OCI-LY1 (cell line): ENCODE data around the gene POLR3E.

Source experiments
- H2AFZ ChIP-seq: fragments of 200-600 bp; sonication (generic), shearing (Covaris generic); 2 replicates; pipeline ENCODE4 v1.6.0; 2014; ENCODE audit warnings: antibody characterized with exemption, mild to moderate bottlenecking, low read length
- H3F3A ChIP-seq: fragments of 200-600 bp; sonication (generic), shearing (Covaris generic); 2 replicates; pipeline ENCODE4 v1.6.0; 2014; ENCODE audit warnings: mild to moderate bottlenecking, antibody characterized with exemption, low read length, moderate library complexity; ENCODE audit not compliant: insufficient read depth
- H3K27ac ChIP-seq: fragments of 200-600 bp; sonication (generic); 2 replicates; pipeline ENCODE4 v1.5.1; 2014; ENCODE audit warnings: low read length, mixed run types, mild to moderate bottlenecking, low read depth; ENCODE audit not compliant: poor library complexity, severe bottlenecking
- H3K27me3 ChIP-seq: fragments of 200-600 bp; sonication (generic); 2 replicates; pipeline ENCODE4 v1.6.0; 2014; ENCODE audit warnings: antibody characterized with exemption, mild to moderate bottlenecking, low read length, moderate library complexity; ENCODE audit not compliant: insufficient read depth
- H3K36me3 ChIP-seq: fragments of 200-600 bp; sonication (generic); 2 replicates; pipeline ENCODE4 v1.6.1; 2014; ENCODE audit warnings: mild to moderate bottlenecking, antibody characterized with exemption, low read length, moderate library complexity, mixed read lengths; ENCODE audit not compliant: insufficient read depth
- H3K4me1 ChIP-seq: fragments of 200-600 bp; sonication (generic); 2 replicates; pipeline ENCODE4 v1.5.1; 2014; ENCODE audit warnings: mild to moderate bottlenecking, low read length, moderate library complexity; ENCODE audit not compliant: insufficient read depth, severe bottlenecking
- H3K4me2 ChIP-seq: fragments of 200-600 bp; sonication (generic), shearing (Covaris generic); 2 replicates; pipeline ENCODE4 v1.6.1; 2014; ENCODE audit warnings: low read length
- H3K4me3 ChIP-seq: fragments of 200-600 bp; sonication (generic); 2 replicates; pipeline ENCODE4 v1.5.1; 2014; ENCODE audit warnings: low read length, low read depth, mild to moderate bottlenecking, mixed read lengths; ENCODE audit not compliant: poor library complexity, severe bottlenecking
- H3K79me2 ChIP-seq: fragments of 200-600 bp; shearing (Covaris generic); 2 replicates; pipeline ENCODE4 v1.6.1; 2016; ENCODE audit warnings: mixed run types, low read length, mixed read lengths; ENCODE audit not compliant: insufficient read depth
- H3K9ac ChIP-seq: fragments of 200-600 bp; sonication (generic), shearing (Covaris generic); 2 replicates; pipeline ENCODE4 v1.6.1; 2014; ENCODE audit warnings: mild to moderate bottlenecking, low read length, mixed read lengths
- H3K9me2 ChIP-seq: fragments of 200-600 bp; sonication (generic), shearing (Covaris generic); 2 replicates; pipeline ENCODE4 v1.6.1; 2014; ENCODE audit warnings: low read depth, mild to moderate bottlenecking, low read length, mixed read lengths
- H3K9me3 ChIP-seq: fragments of 200-600 bp; shearing (Covaris generic); 2 replicates; pipeline ENCODE4 v1.6.1; 2014; ENCODE audit warnings: low read length, mixed read lengths
- H4K20me1 ChIP-seq: fragments of 200-600 bp; sonication (generic), shearing (Covaris generic); 2 replicates; pipeline ENCODE4 v1.6.0; 2016; ENCODE audit warnings: mild to moderate bottlenecking, low read length; ENCODE audit not compliant: insufficient read depth
- CTCF ChIP-seq: fragments of 200-600 bp; sonication (generic), shearing (Covaris generic); IDR thresholded peaks from 2 replicates; pipeline ENCODE4 v1.5.1; 2017; ENCODE audit warnings: mild to moderate bottlenecking, antibody characterized with exemption, low read length, moderate library complexity, mixed read lengths
- EZH2 ChIP-seq: fragments of 200-600 bp; sonication (generic), shearing (Covaris generic); IDR thresholded peaks from 2 replicates; pipeline ENCODE4 v1.8.0; 2017; ENCODE audit warnings: borderline replicate concordance, mixed run types, mild to moderate bottlenecking, antibody characterized with exemption, low read length, moderate library complexity, mixed read lengths

POLR3E gene

GRCh38 chr16:22312897-22313781 lies 15.9 kb downstream of the POLR3E start:
- peaks cover 83% of the 10 kb centered on the region for H3K36me3 ChIP-seq
- no peaks in the 10 kb centered on the region for H4K20me1 ChIP-seq
- H3K4me1 ChIP-seq: no peaks in the 10 kb centered on the region

GRCh38 chr16:22313876-22314470 lies 16.8 kb downstream of the POLR3E start:
- TF ChIP-seq CTCF (no peak), EZH2 (no peak)
- Histone ChIP-seq H3K27me3 (no peaks in the 10 kb centered on the region), H3K9me2 (no peaks in the 10 kb centered on the region), H3K4me2 (no peak overlapping the region), H4K20me1 (no peaks in the 10 kb centered on the region), H2AFZ (no peak overlapping the region), H3K4me3 (no peak overlapping the region), H3K79me2 (no peaks in the 10 kb centered on the region), H3F3A (no peaks in the 10 kb centered on the region), H3K27ac (no peak overlapping the region), H3K36me3 (peaks cover 81% of the 10 kb centered on the region), H3K4me1 (no peaks in the 10 kb centered on the region), H3K9ac (no peak overlapping the region), H3K9me3 (no peaks in the 10 kb centered on the region)

More at GRCh38 chr16:22312897-22313781, 15.9 kb downstream of the POLR3E start:
- Histone ChIP-seq H3K79me2 (no peaks in the 10 kb centered on the region), H2AFZ (no peak overlapping the region), H3K27ac (no peak overlapping the region), H3K9ac (no peak overlapping the region), H3K4me2 (no peak overlapping the region), H3K9me2 (no peaks in the 10 kb centered on the region), H3K4me3 (no peak overlapping the region), H3F3A (no peaks in the 10 kb centered on the region), H3K9me3 (no peaks in the 10 kb centered on the region), H3K27me3 (no peaks in the 10 kb centered on the region)
- TF ChIP-seq CTCF: no peak

GRCh38 chr16:22314661-22315626 lies 17.7 kb downstream of the POLR3E start:
- no peaks in the 10 kb centered on the region for H3K9me2 ChIP-seq
- no peaks in the 10 kb centered on the region for H3K27me3 ChIP-seq
- H3K9me3 ChIP-seq: no peaks in the 10 kb centered on the region
- H4K20me1 ChIP-seq: no peaks in the 10 kb centered on the region
- no peak overlapping the region for H2AFZ ChIP-seq
- no peak overlapping the region for H3K9ac ChIP-seq
- H3K36me3 ChIP-seq: peaks cover 78% of the 10 kb centered on the region
- TF ChIP-seq CTCF: no peak
- TF ChIP-seq EZH2: no peak
- H3K4me3 ChIP-seq: no peak overlapping the region
- no peak overlapping the region for H3K4me2 ChIP-seq
- no peaks in the 10 kb centered on the region for H3F3A ChIP-seq
- H3K79me2 ChIP-seq: no peaks in the 10 kb centered on the region
- no peak overlapping the region for H3K27ac ChIP-seq
- H3K4me1 ChIP-seq: no peaks in the 10 kb centered on the region
